ENCODE data around the gene L2HGDH. TPM values are rescaled to one million over a fixed set of nuclear protein-coding genes. Genes with fewer than 3 reads are reported as not detected.

Gene L2HGDH
- total RNA-seq, 1 experiment from 2014 or later = 16.9 TPM

GRCh38 chr14:50348933-50349332, 36.9 kb upstream of the L2HGDH start:
- H4K20me1 ChIP-seq (ENCODE audit: insufficient read depth) = no peaks in the 10 kb centered on the region
- ChIA-PET POLR2A (no interaction called here), CTCF (no interaction called here), RAD21 (ENCODE audit: low non-redundant PET in 1 of 2, low total read pairs in 2 of 2, uncharacterized antibody in 2 of 2, unreplicated experiment in 2 of 2) (no interaction called here)
- H3K9me3 ChIP-seq (ENCODE audit: control insufficient read depth in 1 of 2, insufficient read depth in 1 of 2, low read depth in 1 of 2, low read length in 2 of 2) = no peaks in the 10 kb centered on the region
- ATAC-seq = no peak
- no peaks in the 10 kb centered on the region for H3K27me3 ChIP-seq (ENCODE audit: insufficient read depth, low read length)
- H2AFZ ChIP-seq (ENCODE audit: low read depth, low read length, poor library complexity, severe bottlenecking) = no peak overlapping the region
- no peak overlapping the region for H3K4me3 ChIP-seq (replicated peaks in 1 of 2; ENCODE audit: low read depth in 1 of 2, low read length in 2 of 2)
- TF ChIP-seq SRF (IDR thresholded peaks at IDR 0.05; ENCODE audit: low read depth) (no peak), EZH2 (IDR thresholded peaks at IDR 0.05) (no peak), EGR1 (IDR thresholded peaks at IDR 0.05; ENCODE audit: low read depth) (no peak), SP1 (IDR thresholded peaks at IDR 0.05; ENCODE audit: low read depth) (no peak), POLR2AphosphoS5 (IDR thresholded peaks at IDR 0.05; ENCODE audit: low read depth, low read length) (no peak), JUND (IDR thresholded peaks at IDR 0.05) (no peak), CTCF (IDR thresholded peaks at IDR 0.05 in 2 of 3, conservative IDR thresholded peaks at IDR 0.05 in 1 of 3; ENCODE audit: borderline replicate concordance in 1 of 3, insufficient read depth in 1 of 3, low read depth in 2 of 3, low read length in 2 of 3) (no peak), YY1 (IDR thresholded peaks at IDR 0.05; ENCODE audit: extremely low read depth, insufficient replicate concordance, low read depth, low read length) (no peak), CBX3 (IDR thresholded peaks at IDR 0.05; ENCODE audit: low read depth) (no peak), RAD21 (IDR thresholded peaks at IDR 0.05; ENCODE audit: low read depth) (no peak), ZBTB33 (IDR thresholded peaks at IDR 0.05; ENCODE audit: extremely low read depth, insufficient replicate concordance, low read length) (no peak), TCF7L2 (IDR thresholded peaks at IDR 0.05; ENCODE audit: borderline replicate concordance, extremely low read depth, insufficient read depth, insufficient read length) (no peak), POLR2A (IDR thresholded peaks at IDR 0.05; ENCODE audit: borderline replicate concordance, extremely low read depth, insufficient read depth, insufficient read length) (no peak), CEBPB (IDR thresholded peaks at IDR 0.05; ENCODE audit: low read depth) (no peak), MAX (IDR thresholded peaks at IDR 0.05) (no peak), ATF3 (IDR thresholded peaks at IDR 0.05) (no peak), EZH2phosphoT487 (IDR thresholded peaks at IDR 0.05; ENCODE audit: borderline replicate concordance) (no peak), FOSL1 (IDR thresholded peaks at IDR 0.05; ENCODE audit: low read depth) (no peak)
- H3K4me2 ChIP-seq (ENCODE audit: low read length) = no peak overlapping the region
- intact Hi-C loops (cut with micrococcal nuclease) = no loop called here
- H3K27ac ChIP-seq (ENCODE audit: low read depth, low read length) = no peak overlapping the region
- no peaks in the 10 kb centered on the region for H3K9me2 ChIP-seq (ENCODE audit: insufficient read depth)
- no peaks in the 10 kb centered on the region for H3K79me2 ChIP-seq (ENCODE audit: insufficient read depth, low read length)
- H3K9ac ChIP-seq (ENCODE audit: low read length) = no peak overlapping the region
- peaks cover 0 to 10% of the 10 kb centered on the region in 2 experiments; a peak in 2 of 4 replicates for H3K4me1 ChIP-seq (ENCODE audit: control insufficient read depth in 1 of 2, insufficient read depth in 2 of 2, low read length in 2 of 2)
- no TSS peak for BruUV-seq (replicated peaks)
- no peak for DNase-seq (ENCODE audit: low read depth, low spot score)
- H3K36me3 ChIP-seq (ENCODE audit: control insufficient read depth in 1 of 2, insufficient read depth in 2 of 2, low read length in 2 of 2) = no peaks in the 10 kb centered on the region

All from HCT116 (cell line).